GM12878 (cell line): ENCODE data around the gene RGS14. TPM values are rescaled to one million over a fixed set of nuclear protein-coding genes. Genes with fewer than 3 reads are reported as not detected.
"Not testable (repeated sequence)": the region's sequence is repeated elsewhere in the genome, so short reads cannot be mapped to it uniquely, and the experiment has no call there.

Experiments
- ATAC-seq: fragments of 200-7000 bp; cut with Tn5 transposase; 3 replicates; pipeline ENCODE4 v1.9.1; 2020; ENCODE audit warnings: mild to moderate bottlenecking, moderate library complexity
- BruUV-seq: library from RNA; stranded (reverse); fragments of 400-500 nt; replicated peaks from 2 replicates; lab custom pipeline; 2021; lab: Mats Ljungman, UMichigan
- CTCF ChIA-PET: fragments of 300-600 bp; sonication (Branson Sonifier 250); formaldehyde crosslinking; extraction: SDS; loops from one replicate; lab custom pipeline; 2021; ENCODE audit warnings: inconsistent platforms; lab: Yijun Ruan, JAX
- POLR2A ChIA-PET: fragments of 350-600 bp; formaldehyde crosslinking; extraction: SDS; loops from one replicate; lab custom pipeline; 2021; ENCODE audit warnings: inconsistent platforms; lab: Charles Lee
- RAD21 ChIA-PET: fragments of 300-600 bp; sonication (Branson Sonifier 250); formaldehyde crosslinking; loops from one replicate; lab custom pipeline; 2023; ENCODE audit warnings: antibody characterized with exemption; ENCODE audit not compliant: unreplicated experiment; lab: Charles Lee
- SMC1A ChIA-PET: fragments of 300-600 bp; sonication (Branson Sonifier 250); formaldehyde crosslinking; loops from one replicate; lab custom pipeline; 2023; ENCODE audit not compliant: unreplicated experiment, uncharacterized antibody; lab: Charles Lee
- DNase-seq: peaks from one replicate; pipeline ENCODE4 v3.0.0-alpha.2; 2011; ENCODE audit warnings: low read depth, low spot score
- FAIRE-seq: peaks from 3 replicates; lab custom pipeline; 2011; peaks lifted over from hg19 to GRCh38; lab: Jason Lieb, UNC
- H2AFZ ChIP-seq: 2 replicates; pipeline ENCODE4 v1.6.0; 2011; ENCODE audit warnings: low read depth, low read length, control low read depth; ENCODE audit not compliant: control insufficient read depth
- H3K27ac ChIP-seq: 2 replicates; pipeline ENCODE4 v1.5.1; 2011; ENCODE audit warnings: control low read depth; ENCODE audit not compliant: control insufficient read depth, insufficient read depth
- H3K27me3 ChIP-seq, 2 experiments: replicated peaks in 1 of 2; 2 replicates each; pipeline versions ENCODE4 v1.6.0 to v1.6.1; 2011; ENCODE audit warnings: low read length in 1 of 2; ENCODE audit not compliant: control insufficient read depth in 2 of 2, insufficient read depth in 2 of 2
- H3K36me3 ChIP-seq, 2 experiments: 2 replicates each; pipeline ENCODE4 v1.5.1; 2011; ENCODE audit warnings: low read length in 1 of 2; ENCODE audit not compliant: control insufficient read depth in 2 of 2, insufficient read depth in 2 of 2
- H3K4me1 ChIP-seq: 2 replicates; pipeline ENCODE4 v1.6.1; 2011; ENCODE audit warnings: mild to moderate bottlenecking, low read length, moderate library complexity, mixed read lengths; ENCODE audit not compliant: control insufficient read depth, insufficient read depth
- H3K4me2 ChIP-seq: 2 replicates; pipeline ENCODE4 v1.6.0; 2011; ENCODE audit warnings: control low read depth; ENCODE audit not compliant: control insufficient read depth, insufficient read depth
- H3K4me3 ChIP-seq: fragments of 200-600 bp; sonication (generic); 2 replicates; pipeline ENCODE4 v1.5.1; 2016
- H3K79me2 ChIP-seq: 2 replicates; pipeline ENCODE4 v1.6.0; 2011; ENCODE audit warnings: low read length; ENCODE audit not compliant: control insufficient read depth, insufficient read depth
- H3K9ac ChIP-seq: 2 replicates; pipeline ENCODE4 v1.8.0; 2011; ENCODE audit warnings: low read length, control low read depth, mixed read lengths; ENCODE audit not compliant: control insufficient read depth, insufficient read depth
- H3K9me3 ChIP-seq: replicated peaks from 3 replicates; pipeline ENCODE4 v1.5.1; 2011; ENCODE audit warnings: mild to moderate bottlenecking, low read length; ENCODE audit not compliant: control insufficient read depth, insufficient read depth
- H4K20me1 ChIP-seq: 2 replicates; pipeline ENCODE4 v1.6.0; 2011; ENCODE audit not compliant: control insufficient read depth, insufficient read depth
- CREM ChIP-seq: IDR thresholded peaks from 2 replicates; pipeline ENCODE4 v1.6.1; 2014; ENCODE audit warnings: antibody characterized with exemption, low read depth
- NRF1 ChIP-seq: conservative IDR thresholded peaks from 2 replicates; pipeline ENCODE4 v1.6.1; 2011; ENCODE audit warnings: mild to moderate bottlenecking, low read depth, low read length, improper control_type of control experiment
- WGBS: methylation state at CpG from one replicate; pipeline ENCODE4 v1.1.6; 2016; ENCODE audit warnings: low lambda C conversion rate; ENCODE audit not compliant: insufficient replicate concordance, insufficient coverage; ENCODE audit errors: missing lambda C conversion rate; 5-methylcytosine and 5-hydroxymethylcytosine counted together
- in situ Hi-C: fragments of 300-500 bp; cut with MboI; formaldehyde crosslinking; loops from 9 replicates; pipeline ENCODE4 v1.14.3; 2018; ENCODE audit warnings: mixed read lengths
- intact Hi-C: fragments of 100-400 bp; cut with micrococcal nuclease; formaldehyde crosslinking; loops from one replicate; pipeline ENCODE4 v1.14.2; 2022; ENCODE audit not compliant: unreplicated experiment
- polyA plus RNA-seq, 11 experiments: library from polyadenylated mRNA; depleted of rRNA in 4 of 11; unstranded in 6 of 11; stranded (reverse) in 5 of 11; fragments of >200 nt; fragmentation: Nextera tagmentation in 4 of 11; fragmentation: Illumina TruSeq in 1 of 11; extraction: Ambion mirVana in 4 of 11; extraction: Trizol in 1 of 11; gene quantifications; 1 replicate in 1 of 11; 2 replicates in 10 of 11; pipeline versions ENCODE4 v1.2.1 to v1.2.3, GENCODE V29; 2011 to 2016; ENCODE audit warnings: inconsistent platforms in 2 of 11, missing spikeins in 2 of 11, low read depth in 1 of 11
- total RNA-seq, 4 experiments: library from RNA; depleted of rRNA in 3 of 4; stranded (reverse); fragments of >200 nt in 3 of 4; fragmentation: Illumina TruSeq in 1 of 4; extraction: Trizol in 1 of 4; gene quantifications; 2 replicates each; pipeline versions ENCODE4 v1.2.1 to v1.2.3, GENCODE V29; 2013 to 2021
- TF ChIP-seq, protein P1 (sequence below): IDR thresholded peaks from 2 replicates; pipeline ENCODE4 v1.6.1; 2011; ENCODE audit warnings: low read depth, mild to moderate bottlenecking, low read length, moderate library complexity, borderline replicate concordance; ENCODE audit errors: extremely low read depth

RGS14 gene
- total and polyA plus RNA-seq, 10 of the 15 experiments (the other 5 are each of a cell fraction or from before 2014, with no cell fraction given): 0.19 to 88.7 (median 54.8) TPM

DNA sequence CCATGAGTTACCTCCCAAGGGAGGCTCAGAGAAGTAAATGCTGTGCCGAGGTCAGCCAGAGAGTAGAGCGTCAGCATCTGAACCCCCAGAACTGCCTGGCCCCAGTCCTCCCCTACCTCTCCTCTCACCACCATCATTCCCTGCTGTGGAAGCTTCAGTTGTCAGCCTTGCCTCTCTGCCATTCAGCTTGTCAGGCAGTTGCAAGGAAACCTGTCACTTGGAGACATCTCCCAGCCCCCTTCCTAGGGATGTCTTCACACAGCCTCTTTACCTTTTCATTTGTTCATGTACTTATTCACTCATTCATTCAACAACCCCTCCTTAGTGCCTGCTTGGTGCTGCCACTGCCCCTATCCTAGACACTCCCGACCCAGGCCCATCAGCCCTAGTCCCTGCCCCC lies 2.1 kb downstream of the RGS14 start (continued):
- TF ChIP-seq, protein P1, sequence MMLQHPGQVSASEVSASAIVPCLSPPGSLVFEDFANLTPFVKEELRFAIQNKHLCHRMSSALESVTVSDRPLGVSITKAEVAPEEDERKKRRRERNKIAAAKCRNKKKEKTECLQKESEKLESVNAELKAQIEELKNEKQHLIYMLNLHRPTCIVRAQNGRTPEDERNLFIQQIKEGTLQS: no peak
- TF ChIP-seq CREM: no peak
- no peak for TF ChIP-seq NRF1

DNA sequence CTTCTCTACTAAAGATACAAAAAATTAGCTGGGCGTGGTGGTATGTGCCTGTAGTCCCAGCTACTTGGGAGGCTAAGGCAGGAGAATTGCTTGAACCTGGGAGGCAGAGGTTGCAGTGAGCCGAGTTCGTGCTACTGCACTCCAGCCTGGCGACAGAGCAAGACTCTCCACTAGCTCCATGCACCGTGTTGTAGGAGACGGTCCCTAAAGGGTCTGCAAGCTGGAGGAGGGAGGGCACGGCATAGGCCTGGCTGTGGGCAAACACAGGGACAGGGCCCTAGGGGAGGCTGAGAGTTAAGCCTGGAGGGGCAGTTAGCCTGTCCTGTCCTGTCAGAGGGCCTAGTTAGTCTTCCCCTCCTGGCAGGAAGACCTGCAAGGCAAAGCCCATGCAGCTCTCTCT lies 3.0 kb downstream of the RGS14 start:
- peak overlapping the region; percentile 60; the same call in 1 of the 2 replicates for H3K9ac ChIP-seq
- peak overlapping the region; percentile 93 for H3K4me2 ChIP-seq
- SMC1A ChIA-PET: interaction anchor here (1.2 to 3.9 kb wide), 7 partner anchors 8 to 51 kb away, joined by 4 to 19 read pairs (median 5); partner anchors contain the start of gene LMAN2
- H3K79me2 ChIP-seq: peaks cover 70% of the 10 kb centered on the region
- POLR2A ChIA-PET: interaction anchor here (0.6 to 2.7 kb wide), 7 partner anchors 9 to 803 kb away, joined by 3 to 22 read pairs (median 4); partner anchors contain the start of genes GRK6 and LMAN2
- RAD21 ChIA-PET: interaction anchor here (0.8 to 3.7 kb wide), 9 partner anchors 7 to 69 kb away, joined by 3 to 29 read pairs (median 7); partner anchors contain the start of gene LMAN2
- H3K27me3 ChIP-seq, H3K9me3 ChIP-seq, H4K20me1 ChIP-seq, in situ Hi-C loops, H2AFZ ChIP-seq, H3K36me3 ChIP-seq, ATAC-seq, FAIRE-seq, DNase-seq, BruUV-seq: not testable (repeated sequence)
- intact Hi-C loops: loop anchor here (5.0 kb wide), 1 partner anchor 48 kb away; the partner anchor contains the start of gene MXD3
- CTCF ChIA-PET: interaction anchor here (0.6 to 4.4 kb wide), 16 partner anchors 8 to 140 kb away, joined by 3 to 33 read pairs (median 5); no protein-coding TSS in a partner anchor
- 95% methylated on average over 7 of the region's 7 CpGs for WGBS
- H3K4me3 ChIP-seq: peak overlapping the region; percentile 63; the same call in 1 of the 2 replicates
- peaks cover 73% of the 10 kb centered on the region for H3K4me1 ChIP-seq
- H3K27ac ChIP-seq: peak overlapping the region; percentile 91
